Measurements from ENCODE around the gene KAZN.

KAZN gene

DNA sequence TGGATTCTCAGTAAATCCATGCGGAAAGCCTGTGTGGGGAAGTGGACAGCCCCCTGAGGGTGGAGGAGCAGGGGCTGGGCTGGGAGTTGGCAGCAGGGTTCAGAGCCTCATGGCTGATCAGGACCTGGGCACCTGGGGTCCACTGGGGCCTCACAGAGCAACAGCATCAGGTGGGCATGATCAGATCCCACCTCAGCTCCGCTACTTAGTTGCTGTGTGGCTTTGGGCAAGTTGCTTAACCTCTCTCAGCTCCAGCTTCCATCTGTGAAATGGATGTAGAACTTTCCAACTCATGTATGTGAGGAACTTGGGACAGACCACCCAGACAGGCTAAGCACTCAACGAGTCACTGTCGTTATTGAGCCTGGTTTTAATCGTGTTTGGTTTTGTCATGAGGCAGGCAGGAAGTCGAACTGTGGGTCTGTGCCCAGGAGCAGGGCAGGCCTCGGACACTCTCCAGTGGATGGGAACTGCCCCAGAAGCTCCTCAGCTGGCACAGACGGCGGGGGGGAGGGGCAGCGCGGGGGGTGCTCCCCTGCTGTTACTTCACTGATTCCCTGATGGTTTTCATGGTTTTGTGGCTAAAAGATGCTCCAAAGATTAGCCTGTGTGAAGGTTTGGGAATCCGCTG lies 399.3 kb downstream of the KAZN start:
- DNase-seq (ENCODE audit: low spot score): no peak
- no peak for FAIRE-seq

DNA sequence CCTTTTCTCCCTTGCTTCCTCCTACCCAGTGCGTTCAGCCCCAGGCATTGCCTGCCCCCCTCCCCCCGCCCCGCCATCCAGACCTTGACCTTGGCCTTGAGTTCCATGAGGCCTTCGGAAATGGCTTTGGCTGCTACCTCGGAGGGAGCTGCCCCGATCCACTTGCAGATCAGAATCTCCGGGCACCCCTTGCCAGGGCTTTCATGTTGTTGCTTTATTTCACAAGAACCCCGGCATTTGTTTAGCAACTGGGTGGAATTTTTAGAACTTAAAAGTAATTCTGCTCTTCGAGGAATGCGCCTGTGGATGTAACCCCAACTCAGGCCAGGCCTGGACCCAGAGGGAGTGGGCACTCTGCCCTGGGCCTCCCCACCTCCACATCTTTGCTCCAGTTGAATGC lies 401.0 kb downstream of the KAZN start:
- DNase-seq (ENCODE audit: low spot score) (no peak), FAIRE-seq (no peak)

DNA sequence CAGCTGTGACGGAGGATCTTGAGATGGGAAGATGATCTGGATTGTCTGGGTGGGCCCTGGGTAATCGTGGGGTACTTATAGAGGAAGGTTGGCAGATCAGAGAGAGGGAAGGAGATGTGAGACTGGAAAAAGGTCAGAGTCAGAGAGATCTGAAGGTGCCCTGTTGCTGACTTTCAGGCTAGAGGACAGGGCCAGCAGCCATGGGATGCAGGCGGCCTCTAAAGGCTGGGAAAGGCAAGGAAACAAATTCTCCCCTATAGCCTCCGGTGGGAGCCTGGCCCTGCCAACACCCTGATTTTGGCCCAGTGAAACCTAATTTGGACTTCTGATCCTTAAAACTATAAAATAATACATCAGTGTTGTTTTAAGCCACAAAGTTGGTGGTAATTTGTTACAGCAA lies 401.5 kb downstream of the KAZN start:
- DNase-seq (ENCODE audit: low spot score): no peak
- FAIRE-seq: no peak

DNA sequence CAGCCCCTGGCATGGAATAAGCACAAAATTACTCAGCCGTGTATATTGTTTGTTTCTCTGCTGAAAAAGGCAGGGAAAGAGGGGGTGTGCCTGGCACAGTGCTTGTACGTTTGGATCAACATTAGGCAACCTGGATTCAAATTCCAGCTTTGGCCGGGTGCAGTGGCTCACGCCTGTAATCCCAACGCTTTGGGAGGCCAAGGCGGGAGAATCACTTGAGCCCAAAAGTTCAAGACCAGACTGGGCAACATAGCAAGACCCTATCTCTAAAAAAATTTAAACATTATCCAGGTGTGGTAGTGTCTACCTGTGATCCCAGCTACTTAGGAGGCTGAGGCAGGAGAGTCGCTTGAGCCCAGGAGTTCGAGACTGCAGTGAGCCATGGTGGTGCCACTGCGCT lies 402.2 kb downstream of the KAZN start:
- DNase-seq (ENCODE audit: low spot score) (no peak), FAIRE-seq (no peak)

DNA sequence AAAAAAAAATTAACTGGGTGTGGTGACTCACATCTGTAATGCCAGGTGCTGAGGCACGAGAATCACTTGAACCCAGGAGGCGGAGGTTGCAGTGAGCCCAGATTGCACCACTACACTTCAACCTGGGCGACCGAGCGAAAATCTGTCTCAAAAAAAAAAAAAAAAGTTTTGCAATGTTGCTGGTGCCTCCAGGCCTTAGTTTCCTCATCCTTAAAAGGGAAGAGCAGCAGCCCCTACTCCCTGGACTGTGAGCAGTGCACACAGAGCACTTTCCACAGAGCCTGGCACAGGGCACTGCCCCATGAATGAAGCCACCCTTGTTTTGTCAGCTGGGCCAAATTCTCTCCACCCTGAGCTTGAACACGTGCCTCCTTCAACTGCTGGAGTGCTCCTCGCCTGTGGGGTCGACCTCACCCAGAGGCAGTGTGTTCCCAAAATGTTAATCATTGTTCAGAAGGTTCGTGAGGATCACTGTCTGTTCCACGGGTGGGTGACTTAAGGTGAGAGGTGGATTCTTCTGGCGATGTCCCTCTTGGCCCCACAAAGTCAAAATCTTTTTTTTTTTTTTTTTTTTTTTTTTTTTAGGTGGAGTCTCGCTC lies 402.9 kb downstream of the KAZN start:
- FAIRE-seq: no peak
- no peak for DNase-seq (ENCODE audit: low spot score)

DNA sequence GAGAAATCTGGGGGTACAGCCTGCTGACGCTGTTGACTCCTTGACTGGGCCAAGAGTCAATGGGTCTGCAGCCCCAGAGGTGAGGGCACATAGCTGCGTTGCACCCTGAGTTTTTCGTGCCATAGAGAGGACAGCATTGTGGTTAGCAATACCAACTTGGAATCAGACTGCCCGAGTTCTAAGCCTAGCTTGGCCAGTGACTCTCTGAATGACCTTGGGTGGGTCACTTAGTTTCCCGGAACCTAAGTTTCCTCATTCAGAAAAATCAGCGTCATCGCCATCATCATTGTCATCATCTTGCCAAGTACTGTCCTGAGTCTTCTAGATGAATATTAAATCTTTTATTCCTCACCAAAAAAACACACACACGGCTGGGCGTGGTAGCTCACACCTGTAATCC lies 403.8 kb downstream of the KAZN start:
- no peak for FAIRE-seq
- no peak for DNase-seq (ENCODE audit: low spot score)

DNA sequence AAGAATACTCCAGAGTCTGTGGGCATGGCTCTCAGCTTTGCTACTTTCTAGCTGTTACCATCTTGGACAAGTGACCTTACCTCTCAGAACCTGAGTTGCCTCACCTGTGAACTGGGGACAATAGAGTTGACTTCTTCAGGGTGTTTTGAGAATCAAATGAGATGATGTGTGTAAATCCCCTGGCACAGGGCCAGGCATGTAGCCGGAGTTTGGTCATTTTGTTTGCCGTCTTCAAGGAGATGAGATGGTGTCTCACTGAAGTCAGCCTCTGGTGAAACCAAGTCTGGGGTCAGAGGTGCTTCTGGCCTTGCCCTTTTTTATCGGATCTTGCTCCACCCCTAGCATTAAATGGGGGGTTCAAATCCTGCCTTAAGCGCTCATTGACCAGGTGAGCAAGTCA lies 405.9 kb downstream of the KAZN start:
- no peak for FAIRE-seq
- DNase-seq (ENCODE audit: low spot score): no peak

DNA sequence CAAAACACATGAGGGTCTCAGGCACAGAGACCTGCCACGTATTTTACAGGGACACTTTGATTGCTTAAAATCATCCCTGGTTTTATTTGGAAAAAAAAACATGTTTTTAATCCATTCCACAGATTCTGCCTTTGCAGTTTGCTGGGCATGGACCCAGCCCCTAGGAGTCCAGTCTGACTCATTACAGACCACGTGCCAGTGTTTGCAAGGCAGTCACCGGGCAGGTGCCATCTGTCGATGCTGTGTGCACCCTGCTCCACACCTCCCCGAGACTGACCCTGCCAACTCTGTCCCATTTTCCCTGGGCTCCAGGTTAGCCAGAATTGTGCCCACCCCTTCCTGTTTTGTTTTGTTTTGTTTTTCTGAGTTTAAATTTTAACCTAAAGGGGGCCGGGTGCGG lies 406.6 kb downstream of the KAZN start:
- FAIRE-seq: no peak
- DNase-seq (ENCODE audit: low spot score): no peak

DNA sequence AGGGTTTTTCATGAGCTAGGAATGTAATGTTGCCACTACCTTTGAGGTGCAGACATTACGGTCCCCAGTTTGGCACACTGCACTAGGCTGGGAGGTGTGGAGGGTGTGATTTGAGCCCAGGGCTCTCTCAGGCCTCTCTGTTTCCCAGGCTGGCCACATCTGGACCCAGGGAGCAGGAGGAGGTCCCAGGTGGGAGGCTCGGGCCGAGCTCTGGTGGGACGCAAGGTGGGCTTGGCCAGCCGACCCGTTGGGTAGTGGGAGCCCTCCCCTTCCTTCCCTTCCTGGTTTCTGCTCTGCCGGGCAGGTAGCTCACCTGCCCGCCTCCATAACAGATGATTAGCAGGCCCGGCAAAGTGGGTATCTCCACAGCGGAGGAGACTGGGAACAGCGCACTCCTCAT lies 408.9 kb downstream of the KAZN start:
- FAIRE-seq: no peak

DNA sequence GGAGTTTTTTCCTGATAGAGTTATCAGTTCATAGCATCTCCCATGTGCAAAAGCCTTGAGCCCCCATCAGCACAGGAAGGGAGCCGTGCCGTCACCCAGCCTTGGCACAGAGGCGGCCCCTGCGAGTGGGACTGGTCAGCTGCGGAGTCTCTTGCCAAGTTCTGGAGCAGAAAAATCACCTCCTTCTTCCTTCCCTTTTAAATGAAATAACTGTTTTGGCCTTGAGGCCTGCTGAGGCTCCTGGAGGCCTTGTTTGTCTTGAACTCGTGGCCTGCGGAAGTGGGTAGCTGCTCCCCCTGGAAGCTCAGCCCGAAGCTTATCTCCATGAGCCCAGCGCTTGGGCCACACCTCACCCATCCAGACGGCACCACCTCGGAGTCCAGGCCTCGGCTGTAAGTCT lies 409.4 kb downstream of the KAZN start:
- FAIRE-seq: no peak
- no peak for DNase-seq (ENCODE audit: low spot score)

More for the DNA sequence above, 408.9 kb downstream of the KAZN start:
- DNase-seq (ENCODE audit: low spot score): no peak

DNA sequence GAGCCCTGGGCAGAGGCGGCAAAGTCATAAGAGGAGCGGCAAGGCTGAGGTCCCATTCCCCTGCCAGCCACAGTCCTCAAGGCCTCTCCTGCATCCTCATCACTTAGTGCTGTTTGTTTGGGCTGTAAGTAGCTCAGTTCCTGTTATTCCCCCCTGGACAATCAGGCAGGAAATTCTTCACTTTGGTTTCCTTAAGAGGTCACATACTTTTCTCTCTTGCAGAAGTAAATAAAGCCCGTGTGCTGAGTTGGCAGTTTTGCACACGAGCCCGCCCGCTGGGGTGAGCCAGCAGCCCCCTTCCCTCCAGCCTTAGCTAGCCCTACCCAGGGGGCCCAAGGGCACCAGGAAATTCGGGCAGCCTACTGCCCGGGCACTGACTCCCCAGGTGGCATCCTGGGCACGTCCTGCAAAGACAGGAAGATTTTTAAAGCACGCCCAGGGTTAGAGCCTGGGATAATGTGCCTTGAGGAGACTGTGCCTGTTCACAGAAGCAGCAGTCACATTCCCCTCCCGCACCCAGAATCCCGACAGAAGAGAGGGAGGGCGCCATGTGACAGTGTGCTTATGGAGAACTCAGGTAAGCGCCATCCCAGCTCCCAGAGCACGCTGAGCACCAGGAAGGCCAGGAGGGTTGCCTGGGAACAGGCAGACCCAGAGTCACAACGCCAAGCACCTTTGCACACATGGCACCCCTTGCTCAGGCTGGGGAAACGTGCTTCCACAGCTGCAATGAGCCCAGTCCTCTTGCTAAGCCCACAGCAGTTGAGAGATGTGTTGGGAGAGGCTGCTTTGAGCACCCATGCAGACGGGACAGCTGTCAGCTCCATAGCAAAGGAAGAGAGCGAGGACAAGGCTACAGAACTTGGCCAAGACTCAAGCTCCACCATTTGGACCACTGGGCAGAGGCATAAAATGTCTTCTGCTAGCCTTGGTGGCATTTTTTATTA lies 410.6 kb downstream of the KAZN start:
- DNase-seq (ENCODE audit: low spot score): no peak
- FAIRE-seq: no peak

DNA sequence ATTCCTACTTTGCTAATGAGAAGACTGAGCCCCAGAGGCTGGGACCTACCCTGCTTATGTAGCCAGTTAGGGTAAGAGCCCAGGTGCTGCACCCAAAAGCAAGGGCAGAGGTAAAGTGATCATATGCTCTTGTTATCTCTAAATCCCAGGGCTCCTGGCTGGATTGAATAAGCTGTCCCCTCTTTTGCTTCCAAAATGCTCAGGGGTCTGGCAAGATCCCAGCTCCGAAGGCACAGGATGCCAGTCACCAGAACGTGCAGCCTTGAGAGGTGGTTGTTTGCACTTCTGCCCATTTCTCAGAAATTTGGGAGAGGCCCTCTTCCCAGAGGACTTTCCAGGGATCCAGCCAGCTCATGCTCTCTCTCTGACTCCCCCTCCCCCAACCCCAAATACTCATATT lies 412.7 kb downstream of the KAZN start:
- no peak for DNase-seq (ENCODE audit: low spot score)
- no peak for FAIRE-seq

DNA sequence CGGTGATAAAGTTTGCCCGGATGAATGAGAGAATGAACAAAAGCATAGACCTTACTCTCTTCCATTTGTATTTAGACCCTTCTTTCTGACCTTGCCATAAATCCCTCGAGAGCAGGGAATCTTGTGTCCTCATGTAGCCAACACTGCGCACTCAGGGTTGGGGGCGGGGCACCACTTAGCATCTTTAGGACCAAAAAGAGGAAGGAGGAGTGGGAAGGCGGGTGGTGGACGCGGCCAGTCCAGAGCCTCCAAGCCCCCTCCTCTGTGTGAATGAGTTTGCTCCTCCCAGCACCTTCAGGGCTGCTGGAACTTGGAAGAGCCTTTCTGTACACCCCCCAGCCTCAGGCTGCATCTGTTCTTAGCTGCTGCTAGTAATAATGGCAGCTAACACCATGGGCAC lies 413.2 kb downstream of the KAZN start:
- no peak for DNase-seq (ENCODE audit: low spot score)
- FAIRE-seq: no peak

DNA sequence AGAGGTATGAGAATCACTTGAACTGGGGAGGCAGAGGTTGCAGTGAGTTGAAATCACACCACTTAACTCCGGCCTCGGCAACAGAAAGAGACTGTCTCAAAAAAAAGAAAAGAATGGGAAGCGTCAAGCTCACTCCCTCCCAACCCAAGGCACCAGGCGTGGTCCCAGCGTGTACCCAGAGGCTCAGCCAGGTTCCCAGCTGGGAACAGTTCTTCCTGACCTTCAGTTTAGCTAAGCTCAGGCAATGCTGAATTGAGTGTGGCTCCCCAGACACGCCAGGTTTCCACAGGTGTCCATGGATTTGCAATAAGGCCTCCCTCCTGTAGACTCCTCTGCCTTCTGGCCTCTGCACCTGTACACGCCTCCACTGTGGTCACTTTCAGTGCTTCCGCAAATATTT lies 414.3 kb downstream of the KAZN start:
- DNase-seq (ENCODE audit: low spot score) (no peak), FAIRE-seq (no peak)

DNA sequence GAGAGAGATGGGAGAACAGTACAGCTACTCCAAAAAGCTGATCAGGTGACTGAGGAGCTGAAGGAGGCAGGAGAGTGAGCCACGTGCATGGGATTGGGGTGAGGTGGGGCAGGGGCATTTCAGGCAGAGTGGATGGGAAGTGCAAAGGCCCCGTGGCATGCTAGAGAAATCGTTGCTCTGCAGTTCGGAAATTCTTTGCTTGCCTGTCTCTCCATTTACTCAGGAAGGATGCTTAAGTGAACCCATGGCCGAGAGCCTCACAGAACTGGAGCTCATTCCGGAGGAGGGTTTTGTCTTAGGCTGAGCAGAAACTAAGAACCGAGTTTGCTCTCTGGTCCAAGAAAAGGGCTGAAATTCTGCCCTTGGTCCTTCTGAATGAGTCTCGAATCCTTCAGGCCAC lies 415.3 kb downstream of the KAZN start:
- FAIRE-seq (no peak), DNase-seq (ENCODE audit: low spot score) (no peak)

DNA sequence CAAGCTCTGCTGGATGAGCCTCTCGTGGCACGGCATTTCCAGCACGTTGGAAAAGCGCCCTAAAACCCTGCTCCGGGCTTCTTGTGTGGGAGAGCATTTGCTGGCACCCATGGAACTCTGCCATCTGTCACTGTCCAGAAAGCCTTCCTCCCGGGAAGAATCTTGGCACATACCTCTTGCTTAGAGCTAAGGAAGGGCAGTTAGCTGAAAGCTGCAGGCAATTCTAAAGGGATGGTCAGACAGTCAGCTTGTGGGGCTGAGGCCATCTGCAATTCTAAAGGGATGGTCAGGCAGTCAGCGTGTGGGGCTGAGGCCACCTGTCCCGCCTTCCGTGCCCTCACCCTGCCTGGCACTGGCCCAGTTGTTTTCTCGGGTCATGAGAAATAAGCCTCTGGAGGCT lies 416.0 kb downstream of the KAZN start:
- no peak for DNase-seq (ENCODE audit: low spot score)
- no peak for FAIRE-seq

DNA sequence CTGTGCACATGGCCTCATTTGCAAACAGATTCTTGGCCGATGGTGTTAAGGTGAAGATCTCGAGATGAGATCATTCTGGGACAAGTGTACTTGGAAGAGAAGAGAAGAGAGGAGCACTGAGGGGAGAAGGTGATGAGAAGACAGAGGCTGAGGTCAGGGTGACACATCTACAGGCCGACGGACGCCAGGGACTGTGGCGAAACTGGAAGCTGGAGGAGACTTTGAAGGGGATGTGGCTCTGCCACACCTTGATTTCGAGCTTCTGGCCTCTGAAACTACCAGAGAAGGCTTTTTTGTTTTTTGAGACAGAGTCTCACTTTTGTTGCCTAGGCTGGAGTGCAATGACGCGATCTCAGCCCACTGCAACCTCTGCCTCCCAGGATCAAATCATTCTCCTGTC lies 417.5 kb downstream of the KAZN start:
- FAIRE-seq: no peak
- DNase-seq (ENCODE audit: low spot score): no peak

DNA sequence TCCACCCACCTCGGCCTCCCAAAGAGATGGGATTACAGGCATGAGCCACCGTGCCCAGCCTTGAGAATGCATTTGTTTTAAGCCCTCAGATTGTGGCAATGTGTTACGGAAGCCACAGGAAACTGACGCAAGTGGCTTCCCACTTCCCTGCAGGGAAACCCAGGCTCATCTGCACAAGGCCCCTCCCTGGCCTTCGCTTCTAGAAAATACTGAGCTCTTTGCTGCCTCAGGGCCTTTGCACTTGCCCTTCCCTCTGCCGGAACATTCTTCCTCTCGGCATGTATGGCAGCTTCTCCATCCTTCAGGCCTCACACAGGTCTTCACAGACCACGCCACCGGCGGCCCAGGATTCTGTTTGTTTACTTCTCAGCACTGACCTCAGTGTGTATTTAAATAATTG lies 418.0 kb downstream of the KAZN start:
- FAIRE-seq (no peak), DNase-seq (ENCODE audit: low spot score) (no peak)

DNA sequence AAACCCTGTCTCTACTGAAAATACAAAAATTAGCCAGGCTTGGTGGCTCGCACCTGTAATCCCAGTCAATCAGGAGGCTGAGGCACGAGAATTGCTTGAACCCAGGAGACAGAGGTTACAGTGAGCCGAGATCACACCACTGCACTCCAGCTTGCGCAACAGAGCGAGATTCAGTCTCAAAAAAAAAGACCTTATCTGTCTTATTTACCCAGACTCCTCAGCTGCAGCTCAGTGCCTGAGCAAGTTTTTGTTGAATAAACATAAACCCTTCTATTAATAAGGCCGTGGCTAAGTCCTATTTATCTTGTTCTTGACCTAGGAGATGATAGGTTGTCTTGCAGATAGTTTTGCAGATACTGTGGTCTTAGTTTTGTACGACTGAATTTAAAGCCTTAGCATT lies 418.6 kb downstream of the KAZN start:
- DNase-seq (ENCODE audit: low spot score) (no peak), FAIRE-seq (no peak)

DNA sequence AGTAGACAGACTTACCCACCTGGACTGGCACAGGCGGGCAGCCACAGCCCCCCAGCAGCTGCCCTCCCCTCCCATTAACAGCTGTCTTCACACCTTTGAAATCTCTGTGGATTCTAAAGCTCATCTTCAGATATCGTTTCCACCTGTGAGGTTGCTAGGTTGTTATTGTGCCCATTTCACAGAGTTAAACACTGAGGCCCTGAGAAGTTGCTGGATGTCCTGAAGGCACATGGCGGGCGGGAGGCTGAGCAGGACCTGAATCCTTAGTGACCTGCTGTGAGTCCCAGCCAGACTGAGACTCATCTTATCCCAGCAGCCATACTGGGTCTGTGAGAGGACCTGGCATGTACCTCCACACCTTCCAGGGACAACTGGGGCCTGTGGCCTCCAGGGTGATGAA lies 420.3 kb downstream of the KAZN start:
- DNase-seq (ENCODE audit: low spot score) (no peak), FAIRE-seq (no peak)

DNA sequence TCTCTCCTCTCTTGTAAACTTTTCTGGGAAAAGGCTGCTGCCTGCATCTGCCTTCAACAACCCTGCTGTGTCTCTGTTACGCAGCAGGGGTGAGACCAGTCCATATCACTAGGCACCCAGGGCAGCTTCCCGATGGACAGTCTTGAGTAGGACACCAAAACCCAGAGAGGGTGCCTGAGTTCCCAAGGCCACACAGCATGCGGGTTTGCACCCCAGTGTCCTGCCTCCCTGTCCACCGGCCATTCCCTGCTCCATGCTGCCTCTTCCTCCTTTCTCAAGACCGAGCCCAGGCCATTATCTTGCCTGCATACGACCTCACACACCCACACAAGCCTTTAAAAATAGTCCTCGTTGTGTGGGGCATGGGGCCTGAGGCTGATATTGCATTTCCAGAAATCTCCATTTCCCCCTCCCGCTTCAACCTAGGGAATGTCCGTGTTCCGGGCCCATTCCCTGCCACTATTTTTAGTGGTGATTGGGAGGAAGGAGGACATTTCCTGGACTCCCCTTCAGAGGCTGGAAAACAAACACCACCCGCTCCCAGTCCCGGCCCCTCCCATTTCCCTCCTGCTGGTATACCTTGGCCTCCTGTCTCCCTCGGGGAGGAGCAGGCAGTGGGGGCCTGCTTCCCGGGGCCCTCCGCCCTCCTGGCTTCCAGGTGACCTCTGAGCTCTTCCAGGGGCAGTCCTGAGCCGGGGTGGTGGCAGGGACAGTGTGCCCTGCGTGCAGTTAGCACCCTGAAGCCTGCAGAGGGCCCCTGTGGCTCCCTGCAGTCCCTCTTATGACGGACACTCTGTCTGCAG lies 422.7 kb downstream of the KAZN start:
- FAIRE-seq (no peak), DNase-seq (ENCODE audit: low spot score) (no peak)

DNA sequence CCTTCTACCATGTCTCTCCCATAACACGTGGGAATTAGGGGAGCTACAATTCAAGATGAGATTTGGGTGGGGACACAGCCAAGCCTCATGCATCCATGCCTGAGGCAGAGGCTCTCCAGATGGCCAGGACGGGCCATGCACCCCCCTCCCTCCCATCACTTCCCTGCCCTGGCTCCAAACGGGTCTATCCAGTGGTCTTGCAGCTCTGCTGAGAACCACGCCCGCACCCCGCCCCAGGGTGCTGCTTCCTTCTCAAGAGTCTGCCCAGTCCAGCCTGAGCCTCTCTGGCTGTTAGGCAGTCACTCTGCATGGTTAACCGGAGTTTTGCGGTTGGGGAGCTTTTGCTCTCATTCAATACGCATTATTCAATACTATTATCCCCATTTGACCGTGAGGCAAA lies 423.6 kb downstream of the KAZN start:
- DNase-seq (ENCODE audit: low spot score) (no peak), FAIRE-seq (no peak)

Measured in urothelium cell line (cell line).